NCI-H345 treated with DMSO at 0.1 percent for 48 hours (cell line): ENCODE data around the gene STX7.
A peak's percentile ranks its signal among the peaks of the same experiment; 100 is the strongest.

Experiments used
- DNase-seq: peaks from one replicate; lab custom pipeline; 2025; ENCODE audit not compliant: unreplicated experiment; lab: John Stamatoyannopoulos, UW

STX7 gene

GRCh38 chr6:132506869-132507808 lies 5.8 kb downstream of the STX7 start:
- DNase-seq = no peak

DNA sequence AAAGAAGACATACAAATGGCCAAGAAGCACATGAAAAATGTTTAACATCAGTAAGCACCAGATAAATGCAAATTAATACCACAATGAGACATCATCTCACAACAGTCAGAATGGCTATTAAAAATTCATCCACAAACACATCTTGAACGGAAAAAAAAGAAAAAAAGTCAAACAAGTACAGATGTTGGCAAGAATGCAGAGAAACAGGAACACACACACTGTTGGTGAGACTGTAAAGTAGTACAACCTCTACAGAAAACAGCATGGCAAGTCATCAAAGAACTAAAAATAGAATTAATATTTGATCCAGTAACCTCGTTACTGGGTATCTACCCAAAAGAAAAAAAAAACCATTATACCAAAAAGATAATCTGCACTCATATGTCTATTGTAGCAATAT lies 6.5 kb downstream of the STX7 start:
- DNase-seq = no peak

GRCh38 chr6:132505158-132505557 lies 7.8 kb downstream of the STX7 start:
- DNase-seq = no peak

DNA sequence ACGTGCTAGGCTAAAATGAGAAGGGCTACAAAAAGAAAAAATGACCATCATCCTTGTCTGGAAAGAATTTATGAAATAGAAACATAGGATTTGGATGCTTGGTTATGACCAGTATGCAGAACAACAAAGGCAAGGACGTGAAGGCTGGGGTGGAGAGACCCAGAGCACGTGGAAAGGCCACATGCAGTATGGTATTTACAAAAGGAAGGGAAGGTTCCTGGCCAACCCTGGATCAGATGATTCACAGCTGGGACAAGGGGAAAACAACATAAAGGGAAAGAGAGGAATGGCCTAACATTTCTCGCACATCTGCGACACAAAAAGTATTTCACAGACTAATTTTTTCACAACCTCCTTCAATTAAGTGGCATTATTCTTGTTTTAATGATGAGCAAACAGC lies 8.2 kb downstream of the STX7 start:
- DNase-seq = no peak

DNA sequence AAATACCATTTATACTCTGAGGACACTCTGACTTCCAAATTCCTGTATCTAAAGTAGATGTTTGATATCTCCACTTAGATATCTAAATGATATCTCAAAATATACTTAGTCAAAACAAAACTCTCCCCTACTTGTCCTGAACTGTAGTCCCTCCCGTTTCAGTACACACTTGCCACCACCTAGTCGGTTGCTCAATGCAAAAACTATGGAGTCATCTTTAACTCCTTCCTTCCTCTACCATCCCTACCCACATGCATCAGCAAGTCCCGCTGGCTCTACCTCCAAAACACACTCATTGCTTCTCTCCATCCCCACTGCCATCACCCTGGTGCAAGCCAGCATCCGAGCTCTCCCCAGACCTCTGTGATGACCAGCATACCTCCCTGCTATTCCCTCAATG lies 13.2 kb downstream of the STX7 start:
- DNase-seq = no peak

DNA sequence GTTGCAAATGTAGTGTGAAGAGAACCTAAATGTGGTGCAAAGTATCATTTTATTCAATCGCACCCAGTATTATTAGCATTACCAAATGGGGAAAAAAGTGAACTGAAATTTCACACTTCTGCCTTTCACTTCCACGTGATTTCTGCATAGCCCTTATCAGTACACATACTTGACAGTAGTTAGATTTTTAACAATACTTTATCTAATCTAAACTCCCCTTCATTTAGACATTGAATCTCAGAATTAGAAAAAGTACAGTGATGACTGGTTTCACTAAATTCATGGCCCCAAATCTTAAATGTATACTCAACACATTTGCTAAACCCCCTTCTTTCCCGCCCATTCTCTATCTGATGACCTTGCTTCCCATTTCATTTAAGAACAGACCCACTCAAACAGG lies 14.3 kb downstream of the STX7 start:
- DNase-seq = no peak

- no peak for DNase-seq
Measured at GRCh38 chr6:132496519-132497180, 16.3 kb downstream of the STX7 start.

DNA sequence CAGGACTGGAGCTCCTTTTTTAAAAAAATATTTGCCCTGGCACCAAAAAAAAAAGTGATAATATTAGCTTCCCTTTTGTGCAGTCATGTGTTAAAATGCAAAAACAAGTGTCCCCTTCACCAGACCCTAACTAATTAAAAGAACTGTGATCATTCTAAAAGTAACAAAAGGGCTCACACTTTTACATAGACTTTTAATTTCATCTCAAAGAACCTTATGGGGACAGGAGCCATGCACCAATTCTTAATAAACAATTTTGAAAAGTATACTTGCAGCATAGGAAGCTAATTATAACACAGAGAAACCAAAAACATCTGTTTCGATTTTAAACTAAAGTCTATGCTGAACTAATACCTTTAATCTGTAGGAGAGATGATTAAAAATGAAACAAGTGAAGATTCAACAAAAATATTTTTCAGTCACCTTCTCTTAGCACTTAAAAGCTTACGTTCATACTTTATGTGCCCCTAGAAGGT lies 17.3 kb downstream of the STX7 start:
- DNase-seq = no peak

DNA sequence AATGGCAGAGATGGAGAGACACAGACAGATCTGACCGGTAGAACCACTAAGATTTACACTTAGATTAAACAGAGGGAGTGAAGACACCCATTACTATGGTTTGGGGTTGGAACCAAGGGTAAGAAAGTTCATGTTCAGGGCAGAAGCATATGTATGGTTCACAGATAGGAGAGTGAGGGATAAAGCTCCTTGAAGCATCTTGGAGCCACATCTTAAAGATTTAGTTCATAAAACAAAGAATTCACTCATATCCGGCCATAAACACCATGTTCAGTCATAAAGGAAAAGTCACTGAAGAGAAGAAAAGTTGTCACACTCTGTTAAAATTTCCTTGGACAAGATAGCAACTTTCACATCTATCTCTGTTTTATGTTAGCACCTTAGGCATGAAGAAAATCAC lies 18.0 kb downstream of the STX7 start:
- no peak for DNase-seq

DNA sequence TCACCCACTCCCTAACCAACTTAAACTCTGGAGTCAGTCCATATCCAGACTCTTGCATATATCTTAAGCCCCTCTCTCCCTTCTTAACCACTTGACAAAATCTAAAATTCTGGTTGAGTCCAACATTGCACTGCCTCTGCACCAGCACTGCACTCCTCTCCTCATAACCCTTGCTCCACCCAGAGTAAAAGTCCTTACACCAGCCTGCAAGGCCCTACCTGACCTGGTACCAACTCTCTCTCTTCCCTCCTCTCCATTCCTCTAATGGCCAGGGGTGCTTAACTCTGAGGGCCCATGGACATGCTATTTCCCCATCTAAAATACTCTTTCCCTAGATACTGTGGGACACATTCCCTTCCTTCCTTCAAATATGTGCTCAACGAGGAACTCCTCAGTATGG lies 21.0 kb downstream of the STX7 start:
- DNase-seq = no peak

GRCh38 chr6:132491303-132491702 lies 21.6 kb downstream of the STX7 start:
- no peak for DNase-seq

DNA sequence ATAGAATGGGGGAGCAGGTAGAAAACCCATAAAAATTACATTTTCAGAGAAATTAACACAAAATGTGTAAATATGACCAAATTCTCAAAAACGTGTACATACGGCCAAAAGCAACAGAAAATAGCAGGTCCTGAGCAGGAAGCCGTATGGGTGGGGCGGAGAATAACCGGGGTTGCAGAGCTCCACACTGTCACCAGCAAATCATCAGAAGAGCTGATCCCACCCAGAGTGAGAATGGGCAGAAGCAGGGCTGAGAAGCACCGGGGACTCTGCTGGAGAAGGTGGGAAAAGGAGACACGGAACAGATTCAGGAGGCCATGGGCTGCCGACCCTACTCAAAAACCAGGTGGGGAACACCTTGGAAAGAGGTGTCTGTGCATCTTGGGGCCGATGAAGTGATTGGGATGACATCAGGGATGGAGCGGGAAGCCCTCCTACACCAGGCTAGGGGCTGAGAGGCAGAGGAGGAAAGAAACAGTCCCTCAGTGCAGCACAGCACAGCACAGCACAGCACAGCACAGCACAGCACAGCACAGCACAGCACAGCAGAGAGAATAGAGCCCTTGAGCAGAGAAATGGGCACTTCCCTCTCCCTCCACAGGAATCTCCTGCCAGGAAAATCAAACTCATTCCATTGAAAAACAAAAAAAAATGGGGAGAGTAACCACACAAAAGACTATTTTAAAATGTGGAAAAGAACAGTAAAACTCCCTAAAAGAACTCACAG lies 22.3 kb downstream of the STX7 start:
- DNase-seq = no peak

GRCh38 chr6:132490024-132490423 lies 22.9 kb downstream of the STX7 start:
- no peak for DNase-seq

DNA sequence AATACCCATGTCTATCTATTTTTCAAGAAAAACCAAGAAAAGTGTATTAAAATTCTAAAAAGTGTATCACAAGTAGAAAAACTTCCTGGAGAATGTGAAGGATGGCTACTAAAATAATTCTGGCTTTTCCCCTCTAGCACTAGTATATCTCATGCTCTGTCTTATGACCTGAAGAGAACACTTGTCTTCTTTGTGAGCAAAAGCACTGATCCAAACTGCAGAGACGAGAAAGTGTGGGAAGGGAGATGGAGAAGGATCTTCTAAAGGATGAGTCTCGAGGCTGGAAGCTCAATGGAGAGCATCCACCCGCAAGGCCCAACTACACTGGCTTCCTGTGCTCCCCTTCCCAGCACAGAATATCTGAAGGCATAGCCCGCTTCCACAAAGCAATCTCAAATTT lies 23.5 kb downstream of the STX7 start:
- no peak for DNase-seq

- DNase-seq = no peak
Measured at GRCh38 chr6:132487762-132488161, 25.2 kb downstream of the STX7 start.

GRCh38 chr6:132484680-132485018 lies 28.3 kb downstream of the STX7 start:
- no peak for DNase-seq

DNA sequence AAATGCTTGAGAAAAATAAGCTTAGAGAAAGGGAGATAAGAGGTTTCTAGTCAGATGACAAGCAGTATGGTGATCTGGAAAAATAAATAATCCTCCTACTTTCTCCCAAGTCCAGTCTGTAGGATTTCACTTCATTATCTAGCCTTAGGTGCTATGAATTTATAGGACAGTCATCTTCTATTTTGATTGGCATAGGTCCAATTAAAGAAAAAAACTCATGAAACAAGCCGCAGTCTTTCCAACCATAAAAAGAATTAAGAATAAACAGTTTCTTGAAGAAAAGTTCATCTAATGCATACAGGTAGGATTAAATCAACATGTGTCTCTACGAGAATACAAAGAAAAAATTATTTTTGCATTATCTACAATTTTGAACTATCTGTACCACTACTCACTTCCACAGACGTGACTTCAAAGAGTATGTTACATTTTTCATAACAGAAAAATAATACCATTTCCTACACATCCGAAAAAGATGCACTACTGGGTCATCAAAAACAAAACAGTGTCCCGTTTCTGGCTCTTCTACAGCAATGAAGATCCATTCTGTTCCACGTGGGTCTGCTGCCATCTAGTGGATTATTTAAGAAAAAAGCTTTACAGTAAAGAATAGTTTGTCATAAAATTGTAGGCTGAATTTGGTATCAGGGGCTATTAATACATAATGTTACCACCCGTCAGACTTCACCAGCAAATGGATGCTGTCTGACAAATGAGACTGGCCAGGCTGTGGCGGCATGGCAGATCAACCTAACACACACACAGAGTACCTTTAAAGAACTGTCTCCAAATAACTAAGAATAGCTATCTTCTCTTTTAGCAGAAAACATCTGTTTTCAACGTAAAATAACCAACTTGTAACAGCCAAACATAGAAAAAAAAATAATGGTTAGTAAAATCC lies 28.9 kb downstream of the STX7 start:
- DNase-seq = peak; percentile 54

GRCh38 chr6:132482581-132482980 lies 30.3 kb downstream of the STX7 start:
- no peak for DNase-seq

DNA sequence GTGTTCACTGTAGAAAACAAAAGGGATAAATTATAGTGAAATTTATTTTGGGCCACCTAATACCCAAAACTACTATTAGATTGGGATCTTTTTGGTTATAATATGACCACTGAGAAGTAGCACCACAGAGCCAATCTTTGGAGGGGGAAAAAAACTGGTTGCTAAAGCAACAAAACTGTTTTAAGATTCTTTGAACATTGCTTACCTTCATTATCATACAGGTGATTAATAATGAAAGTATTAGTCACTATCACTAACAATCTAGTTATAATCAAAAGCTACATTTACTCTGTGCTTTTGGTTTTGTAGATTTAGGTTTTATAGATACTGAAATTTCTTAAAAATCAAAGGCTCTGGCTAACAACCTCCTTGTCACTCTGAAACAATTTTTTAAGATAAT lies 31.7 kb downstream of the STX7 start:
- no peak for DNase-seq

- DNase-seq = no peak
Measured at GRCh38 chr6:132479131-132479530, 33.8 kb downstream of the STX7 start.

DNA sequence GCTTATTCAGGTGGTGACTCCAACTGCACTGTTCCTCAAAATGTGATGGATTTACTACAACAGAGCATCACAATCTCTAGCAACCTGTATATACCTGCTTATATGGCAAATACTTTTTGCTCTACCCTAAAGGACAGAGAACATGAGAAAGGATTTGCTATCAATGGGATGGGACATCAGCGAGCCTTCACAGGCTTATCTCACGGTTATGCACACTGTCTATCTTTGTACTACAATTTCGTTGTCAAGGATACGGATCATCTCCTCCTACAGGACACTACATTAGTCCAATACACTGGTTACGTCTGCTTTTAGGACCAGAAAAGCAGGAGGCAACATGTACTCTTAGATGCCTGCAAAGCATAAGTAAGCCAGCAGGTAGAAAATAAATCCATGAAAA lies 34.2 kb downstream of the STX7 start:
- DNase-seq = no peak
